ENCODE results near the gene ABCA8. TPM values are rescaled to one million over a fixed set of nuclear protein-coding genes. Genes with fewer than 3 reads are reported as not detected.
A peak's percentile ranks its signal among the peaks of the same experiment; 100 is the strongest.
"Not testable (repeated sequence)": the region's sequence is repeated elsewhere in the genome, so short reads cannot be mapped to it uniquely, and the experiment has no call there.

The ABCA8 gene
- total RNA-seq, 1 donor from 2014 or later, result 52.9 TPM

DNA sequence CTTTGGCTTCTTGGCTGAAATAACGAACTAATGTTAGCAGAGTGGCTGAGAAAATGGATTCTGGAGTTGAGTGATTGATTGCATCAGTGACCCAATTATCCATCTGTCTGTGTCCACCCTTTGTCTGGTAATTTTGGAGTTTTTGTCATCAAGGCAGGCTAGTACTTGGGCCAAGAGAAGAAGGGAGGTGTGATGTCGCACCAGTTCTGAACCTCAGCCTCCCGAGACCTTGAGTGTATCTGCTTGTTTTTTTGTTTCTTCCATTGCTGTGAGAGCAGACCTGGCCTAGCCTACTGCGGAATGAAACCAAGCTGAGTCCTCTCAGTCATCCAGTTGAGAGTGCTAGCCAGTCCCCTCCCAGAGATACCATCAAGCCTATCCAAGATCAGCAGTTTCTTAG, 4.5 kb downstream of the ABCA8 start:
- DNase-seq (no peak), ATAC-seq (ENCODE audit: poor library complexity) (peak; percentile 28)
- intact Hi-C loops (cut with DNase I), result no loop called here

- ATAC-seq (ENCODE audit: poor library complexity); DNase-seq; intact Hi-C loops (cut with DNase I): not testable (repeated sequence)
Observed at GRCh38 chr17:68947868-68948267, 7.3 kb downstream of the ABCA8 start.

GRCh38 chr17:68944435-68945035, 10.7 kb downstream of the ABCA8 start:
- ATAC-seq (ENCODE audit: poor library complexity), result no peak
- intact Hi-C loops (cut with DNase I), result no loop called here
- no peak for DNase-seq

GRCh38 chr17:68943812-68944182, 11.4 kb downstream of the ABCA8 start:
- DNase-seq; intact Hi-C loops (cut with DNase I); ATAC-seq (ENCODE audit: poor library complexity): not testable (repeated sequence)

DNA sequence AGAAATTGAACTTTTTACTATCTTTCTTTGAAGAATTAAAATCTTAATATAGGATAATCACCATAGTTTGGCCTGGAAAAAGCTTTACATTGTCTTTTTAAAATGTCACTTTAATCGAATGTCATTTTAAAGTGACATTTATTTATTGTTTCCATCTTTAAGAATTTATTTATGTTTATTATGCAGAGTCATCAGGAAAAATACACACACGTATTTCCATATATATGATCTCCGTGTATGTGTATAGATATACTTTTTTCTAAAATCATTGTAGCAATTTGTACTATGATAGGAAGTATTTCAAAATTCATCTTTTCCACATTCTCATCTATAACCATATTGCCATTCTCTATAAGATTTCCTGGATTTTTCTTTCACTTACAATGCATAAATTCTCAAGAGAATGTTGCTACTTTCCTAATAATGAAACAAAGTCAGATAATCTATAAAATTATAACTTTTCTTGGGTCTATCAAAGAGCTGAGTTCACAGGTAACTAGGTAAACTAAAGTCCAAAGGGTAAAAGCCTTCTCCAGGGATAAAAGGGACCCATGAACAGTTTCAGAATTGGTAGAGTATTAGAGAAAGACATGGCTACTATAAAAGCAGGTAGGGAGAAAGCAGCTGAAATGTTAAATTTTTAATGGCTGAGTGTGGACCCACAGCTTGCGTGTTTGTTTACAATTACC, 11.9 kb downstream of the ABCA8 start:
- no peak for DNase-seq
- intact Hi-C loops (cut with DNase I), result no loop called here
- ATAC-seq (ENCODE audit: poor library complexity), result no peak

DNA sequence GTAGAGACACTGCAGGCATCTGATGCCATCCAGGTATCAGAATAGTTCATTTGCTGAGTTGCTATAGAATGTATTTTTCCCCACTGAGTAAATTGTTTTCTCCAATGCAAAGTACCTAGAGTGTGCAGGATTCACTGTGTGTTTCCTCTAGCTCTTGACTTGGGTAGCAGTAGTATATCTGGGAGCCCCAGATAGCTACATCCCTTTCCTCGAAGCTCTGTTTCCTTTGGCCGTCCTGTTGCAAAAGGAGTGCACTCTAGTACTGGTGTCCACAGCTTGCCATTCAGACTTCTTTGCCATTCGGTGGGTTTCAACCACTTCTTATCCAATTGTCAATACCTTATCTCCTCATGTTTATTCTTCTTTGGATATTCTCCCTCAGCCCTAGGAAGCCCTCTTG, 12.8 kb downstream of the ABCA8 start:
- intact Hi-C loops (cut with DNase I), result no loop called here
- ATAC-seq (ENCODE audit: poor library complexity) (no peak), DNase-seq (no peak)

DNA sequence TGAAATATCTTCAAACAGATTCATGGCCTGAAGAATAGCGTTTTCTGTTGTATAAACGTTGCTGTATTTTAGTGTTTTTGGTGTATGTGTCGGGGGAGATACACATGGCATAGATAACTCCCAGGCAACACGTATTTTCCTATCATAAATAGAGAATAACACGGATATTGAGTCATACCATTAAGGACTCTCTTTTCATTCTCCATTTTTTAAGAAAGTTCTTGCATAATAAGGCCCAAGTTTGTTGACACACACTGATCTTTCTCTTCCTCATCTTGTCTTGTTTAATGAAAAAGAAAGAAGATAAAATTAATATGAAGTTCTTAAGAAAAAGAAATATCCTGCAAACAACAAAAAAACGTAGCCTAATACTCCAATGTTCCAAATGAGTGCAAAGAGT, 13.4 kb downstream of the ABCA8 start:
- no peak for ATAC-seq (ENCODE audit: poor library complexity)
- intact Hi-C loops (cut with DNase I), result no loop called here
- no peak for DNase-seq

DNA sequence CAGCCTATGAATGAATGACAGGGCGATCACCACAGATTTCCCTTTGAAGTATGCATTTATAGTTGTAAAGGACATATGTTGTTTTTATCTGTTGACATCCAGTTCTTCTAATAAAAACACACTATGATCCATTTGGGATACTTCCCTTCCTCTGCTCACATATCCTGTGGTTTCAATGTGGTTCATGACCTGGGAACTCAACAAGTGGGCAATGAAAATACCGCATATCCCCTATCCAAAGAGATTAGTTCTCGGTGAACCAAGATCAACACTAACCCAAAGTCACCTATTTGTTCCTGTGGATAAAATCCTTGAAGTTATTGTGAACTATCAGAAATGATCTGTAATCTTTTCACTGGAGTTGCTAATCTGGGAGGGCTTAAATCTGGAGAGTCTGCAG, 16.0 kb downstream of the ABCA8 start:
- intact Hi-C loops (cut with DNase I), result no loop called here
- no peak for ATAC-seq (ENCODE audit: poor library complexity)
- no peak for DNase-seq

GRCh38 chr17:68937890-68938514, 17.2 kb downstream of the ABCA8 start:
- DNase-seq (no peak), ATAC-seq (ENCODE audit: poor library complexity) (no peak)
- intact Hi-C loops (cut with DNase I), result no loop called here

DNA sequence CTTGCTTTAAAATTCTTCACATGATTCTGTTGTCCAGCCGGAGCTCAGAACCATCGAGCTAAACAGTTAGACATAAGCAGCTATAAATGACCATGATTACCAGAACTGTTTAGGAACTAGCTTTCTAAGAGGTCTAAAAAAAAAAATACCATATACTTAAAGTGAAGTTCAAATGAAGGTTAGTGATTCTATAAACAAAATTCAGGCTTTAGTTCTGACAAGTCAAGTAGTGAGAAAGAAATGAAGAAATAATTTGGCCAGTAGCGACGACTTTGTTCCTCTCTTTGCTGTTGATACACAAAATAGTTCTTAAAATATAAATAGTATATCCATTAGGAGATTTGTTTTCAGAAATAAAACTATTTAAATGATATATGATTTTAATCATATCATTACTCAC, 27.7 kb downstream of the ABCA8 start:
- intact Hi-C loops (cut with DNase I), result no loop called here
- no peak for ATAC-seq (ENCODE audit: poor library complexity)
- no peak for DNase-seq

DNA sequence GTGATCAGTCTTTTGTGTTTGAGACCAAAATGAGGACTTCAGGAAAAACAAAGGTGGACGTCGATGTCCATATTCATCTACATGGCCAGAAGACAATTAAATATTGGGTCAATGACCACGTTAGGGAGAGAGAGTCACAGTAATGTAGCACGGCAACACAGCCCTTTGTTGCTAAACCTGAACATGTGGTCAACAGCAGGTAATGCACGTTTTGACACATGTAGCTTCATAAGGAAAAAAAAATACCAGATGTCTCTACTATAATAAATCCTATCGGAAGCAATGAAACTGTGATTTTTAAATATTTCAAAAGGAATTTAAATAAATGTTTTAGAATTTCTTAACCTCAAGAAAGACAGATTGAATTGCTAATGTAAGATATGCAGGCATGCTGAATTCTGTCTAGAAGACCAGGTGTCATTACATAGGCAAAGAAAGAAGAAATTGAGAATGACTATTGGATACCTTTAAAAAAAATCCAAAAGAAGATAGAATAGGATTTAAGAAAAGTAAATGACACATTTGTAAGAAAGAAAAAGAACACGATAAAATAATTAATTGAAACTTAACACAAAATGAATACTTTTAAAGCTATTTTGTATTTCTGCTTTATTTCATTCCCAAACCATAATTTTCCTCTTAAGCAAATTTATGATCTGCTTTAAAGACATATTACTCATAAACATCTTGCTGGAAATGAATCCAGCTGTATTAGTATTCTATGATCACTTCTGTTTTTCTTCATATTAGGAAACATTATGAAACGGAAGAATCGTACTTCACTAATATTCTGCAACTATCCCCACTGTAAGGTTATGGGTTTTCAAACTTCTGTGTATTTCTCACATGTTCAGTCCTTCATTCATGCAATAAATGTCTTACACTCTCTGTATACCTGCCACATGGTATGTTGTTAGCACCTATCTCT, 30.1 kb downstream of the ABCA8 start:
- DNase-seq (no peak), ATAC-seq (ENCODE audit: poor library complexity) (no peak)
- intact Hi-C loops (cut with DNase I), result no loop called here

DNA sequence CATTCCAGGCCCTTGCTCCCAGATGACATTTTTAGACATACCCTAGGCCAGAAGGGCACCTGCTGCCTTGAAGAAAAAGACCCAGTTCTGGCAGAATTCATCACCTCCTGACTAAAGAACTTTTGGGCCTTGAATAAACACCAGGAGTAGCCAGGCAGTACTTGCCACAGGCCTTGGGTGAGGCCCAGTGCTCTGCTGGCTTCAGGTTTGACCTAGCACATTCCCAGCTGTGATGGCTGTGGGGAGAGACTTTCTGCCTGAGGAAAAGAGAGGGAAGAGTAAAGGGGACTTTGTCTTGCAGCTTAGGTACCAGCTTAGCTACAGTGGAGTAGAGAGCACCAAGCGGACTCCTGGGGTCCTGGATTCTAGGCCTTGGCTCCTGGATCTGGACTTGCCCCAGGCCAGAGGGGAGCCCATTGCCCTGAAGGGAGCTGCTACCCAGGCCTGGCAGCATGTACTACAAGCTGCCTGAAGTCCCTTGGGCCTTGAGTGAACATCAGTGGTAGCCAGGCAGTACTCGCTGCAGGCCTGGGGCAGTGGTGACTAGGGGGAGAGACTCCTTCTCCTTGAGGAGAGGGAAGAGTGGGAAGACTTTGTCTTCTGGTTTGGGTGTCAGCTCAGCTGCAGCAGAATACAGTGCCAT, 44.3 kb downstream of the ABCA8 start:
- intact Hi-C loops (cut with DNase I), result no loop called here
- DNase-seq, result peak; percentile 38
- ATAC-seq (ENCODE audit: poor library complexity), result no peak

GRCh38 chr17:68910251-68910705, 44.9 kb downstream of the ABCA8 start:
- DNase-seq (peak; percentile 48), ATAC-seq (ENCODE audit: poor library complexity) (peak; percentile 69)
- intact Hi-C loops (cut with DNase I), result no loop called here

GRCh38 chr17:68909066-68909465, 46.1 kb downstream of the ABCA8 start:
- intact Hi-C loops (cut with DNase I), result no loop called here
- peak; percentile 65 for ATAC-seq (ENCODE audit: poor library complexity)
- DNase-seq, result peak; percentile 45

- no peak for DNase-seq
- intact Hi-C loops (cut with DNase I), result no loop called here
- no peak for ATAC-seq (ENCODE audit: poor library complexity)
Observed at GRCh38 chr17:68908045-68908444, 47.1 kb downstream of the ABCA8 start.

DNA sequence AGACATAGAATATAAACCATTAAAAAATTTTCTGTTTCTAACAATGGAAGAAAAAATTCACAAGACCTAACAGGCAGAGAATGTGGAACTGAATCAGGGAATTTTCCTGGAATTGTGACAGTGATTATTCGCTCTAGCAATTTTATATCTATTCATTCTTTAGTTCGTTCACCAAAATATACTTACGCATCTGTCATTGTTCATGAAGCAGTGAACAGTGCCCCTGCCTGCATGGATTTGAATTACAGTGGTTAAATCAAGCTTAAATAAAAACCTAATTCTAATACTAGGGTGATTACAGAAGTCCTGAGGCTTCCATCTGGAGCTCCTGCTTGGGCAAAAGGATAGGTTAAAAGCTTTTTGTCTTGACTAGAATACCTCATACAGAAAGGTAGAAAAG, 48.6 kb downstream of the ABCA8 start:
- DNase-seq (no peak), ATAC-seq (ENCODE audit: poor library complexity) (no peak)
- intact Hi-C loops (cut with DNase I), result no loop called here

GRCh38 chr17:68903286-68903685, 51.9 kb downstream of the ABCA8 start:
- DNase-seq (no peak), ATAC-seq (ENCODE audit: poor library complexity) (no peak)
- intact Hi-C loops (cut with DNase I), result no loop called here

DNA sequence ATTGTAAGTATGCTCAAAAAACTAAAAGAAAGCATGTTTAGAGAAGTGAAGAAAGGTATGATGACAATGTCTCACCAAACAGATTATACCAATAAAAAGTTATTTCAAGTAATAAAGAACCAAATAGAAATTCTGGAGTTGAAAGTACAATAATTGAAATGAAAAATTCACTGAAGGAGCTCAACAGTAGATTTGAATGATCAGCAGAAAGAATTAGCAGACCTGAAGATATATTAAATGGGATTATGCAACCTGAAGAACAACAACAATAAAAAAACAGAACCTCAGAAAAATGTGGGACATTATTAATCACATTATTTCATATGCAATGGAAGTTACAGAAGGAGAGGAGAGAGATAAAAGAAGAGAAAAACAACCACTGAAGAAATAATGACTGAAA, 57.6 kb downstream of the ABCA8 start:
- intact Hi-C loops (cut with DNase I), result no loop called here
- ATAC-seq (ENCODE audit: poor library complexity) (no peak), DNase-seq (no peak)

DNA sequence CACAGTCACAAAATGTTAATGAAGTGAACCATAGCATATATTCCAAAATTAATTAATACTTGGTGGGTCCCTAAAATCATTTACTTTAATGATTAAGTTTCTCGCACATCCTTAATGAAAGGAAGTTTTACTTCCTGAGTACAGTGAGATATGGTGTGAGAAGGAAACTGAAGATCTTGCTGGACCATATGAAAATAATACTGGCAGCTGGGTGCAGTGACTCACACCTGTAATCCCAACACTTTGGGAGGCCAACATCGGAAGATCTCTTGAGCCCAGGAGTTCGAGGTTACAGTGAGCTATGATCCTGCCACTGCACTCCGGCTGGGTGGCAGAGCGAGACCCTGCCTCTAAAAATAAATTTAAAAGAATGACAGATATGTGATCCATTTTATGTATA, 62.5 kb downstream of the ABCA8 start:
- intact Hi-C loops (cut with DNase I), result no loop called here
- no peak for ATAC-seq (ENCODE audit: poor library complexity)
- DNase-seq, result no peak

All from Right ventricle myocardium superior (tissue), 1 donor.